Stimulated activated CD8-positive, alpha-beta memory T cell treated with anti-CD3 and anti-CD28 coated beads, Interleukin-7, amount 100 ng/mL, for 24 hours (primary cell): ENCODE measurements around the gene UNC13C.

ENCODE experiments used
- DNase-seq: peaks from one replicate; pipeline ENCODE4 v3.0.0-alpha.2; 2020; ENCODE audit warnings: low read depth

UNC13C gene

DNA sequence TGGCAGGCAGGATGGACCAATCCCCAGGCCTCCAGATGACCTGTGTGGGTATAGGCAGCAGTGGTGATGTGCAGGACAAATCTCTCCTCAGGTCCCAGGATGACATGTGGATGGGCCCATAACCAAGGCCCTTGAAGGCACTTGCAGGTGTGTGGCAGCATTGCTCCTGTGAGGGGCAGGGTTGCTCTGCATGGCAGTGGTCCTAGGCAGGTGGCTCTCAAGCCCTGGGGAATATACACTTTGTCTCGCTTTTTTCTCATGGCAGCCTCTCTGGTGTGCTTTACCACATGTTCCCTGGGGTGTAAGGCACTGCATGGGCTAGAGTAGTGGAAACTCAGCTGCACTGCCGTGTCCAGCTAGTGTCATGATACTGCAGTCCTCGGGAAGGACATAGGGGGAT lies 503.6 kb downstream of the UNC13C start:
- DNase-seq = no peak

GRCh38 chr15:54482251-54482650 lies 504.0 kb downstream of the UNC13C start:
- no peak for DNase-seq

GRCh38 chr15:54500330-54500729 lies 522.1 kb downstream of the UNC13C start:
- DNase-seq = no peak

- no peak for DNase-seq
Measured at GRCh38 chr15:54502416-54503075, 524.3 kb downstream of the UNC13C start.

- DNase-seq = no peak
Measured at GRCh38 chr15:54504695-54505094, 526.5 kb downstream of the UNC13C start.

DNA sequence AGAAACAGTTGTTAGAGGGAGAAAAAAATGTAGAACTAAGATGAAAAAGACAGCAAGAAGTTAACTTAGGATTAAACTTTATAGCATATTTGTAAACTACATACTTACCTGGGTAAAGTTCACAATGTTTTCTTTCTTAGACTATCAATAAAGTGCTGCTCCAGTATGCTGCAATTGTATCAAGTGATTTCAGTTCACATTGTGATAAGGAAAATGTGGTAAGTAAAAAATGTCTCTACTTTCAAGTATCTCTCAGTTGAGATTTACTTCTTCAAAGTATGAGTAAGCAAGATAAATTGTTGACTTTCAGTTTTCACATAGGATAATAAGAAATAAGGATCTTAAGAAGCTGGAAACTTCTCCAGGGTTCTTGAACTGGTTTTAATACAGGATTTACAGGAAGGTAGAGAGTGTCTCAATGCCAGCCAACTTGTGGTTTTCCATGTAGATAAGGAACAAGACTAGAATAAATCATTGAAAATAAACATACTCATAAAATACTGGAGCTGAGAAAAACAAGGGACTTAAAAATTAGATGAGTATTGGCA lies 528.8 kb downstream of the UNC13C start:
- no peak for DNase-seq

GRCh38 chr15:54514601-54515000 lies 536.4 kb downstream of the UNC13C start:
- no peak for DNase-seq

- DNase-seq = no peak
Measured at GRCh38 chr15:54515664-54516582, 537.7 kb downstream of the UNC13C start.

- no peak for DNase-seq
Measured at GRCh38 chr15:54517366-54517765, 539.1 kb downstream of the UNC13C start.

GRCh38 chr15:54518156-54518882 lies 540.1 kb downstream of the UNC13C start:
- no peak for DNase-seq

- DNase-seq = no peak
Measured at GRCh38 chr15:54519577-54519976, 541.3 kb downstream of the UNC13C start.

GRCh38 chr15:54520616-54521015 lies 542.4 kb downstream of the UNC13C start:
- no peak for DNase-seq

GRCh38 chr15:54521206-54521605 lies 543.0 kb downstream of the UNC13C start:
- no peak for DNase-seq

DNA sequence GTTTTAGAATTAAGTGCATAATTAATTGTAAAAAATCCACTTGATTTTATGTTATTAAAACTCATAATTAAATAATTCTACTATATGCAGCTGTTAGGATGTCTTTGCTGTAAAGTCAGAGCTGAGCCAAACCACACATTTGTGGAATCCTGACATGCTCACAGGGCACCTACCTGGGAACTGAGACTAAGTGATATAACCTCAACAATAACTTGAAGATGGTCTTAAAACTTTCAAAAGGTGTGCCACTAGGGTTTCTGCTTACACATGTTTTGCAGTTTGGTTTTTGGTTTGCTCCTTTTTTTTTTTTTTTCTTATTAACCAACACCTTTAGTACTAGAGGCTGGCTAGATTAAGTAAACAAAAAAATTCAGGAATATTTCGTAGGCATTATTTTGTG lies 549.8 kb downstream of the UNC13C start:
- no peak for DNase-seq

- DNase-seq = no peak
Measured at GRCh38 chr15:54540721-54541120, 562.5 kb downstream of the UNC13C start.

GRCh38 chr15:54547491-54547890 lies 569.2 kb downstream of the UNC13C start:
- DNase-seq = no peak

DNA sequence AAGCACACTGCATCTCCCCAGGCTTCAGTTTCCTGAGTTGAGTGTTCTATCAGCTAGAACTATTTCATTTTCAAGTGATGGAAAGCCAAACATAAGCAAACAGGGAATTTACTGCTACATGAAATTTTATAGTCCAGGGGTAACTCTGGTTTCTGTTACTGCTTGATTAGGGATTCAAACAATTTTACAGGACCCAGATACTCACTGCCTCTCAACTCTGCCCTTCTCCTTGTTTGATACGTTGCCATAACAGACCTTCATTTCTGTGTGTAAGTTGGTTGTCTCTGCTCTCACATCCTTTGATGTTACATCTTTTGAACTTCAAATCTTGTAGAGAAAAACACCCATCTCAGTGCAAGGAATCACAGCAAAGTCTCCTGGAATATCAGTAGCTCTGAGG lies 572.7 kb downstream of the UNC13C start:
- DNase-seq = no peak

DNA sequence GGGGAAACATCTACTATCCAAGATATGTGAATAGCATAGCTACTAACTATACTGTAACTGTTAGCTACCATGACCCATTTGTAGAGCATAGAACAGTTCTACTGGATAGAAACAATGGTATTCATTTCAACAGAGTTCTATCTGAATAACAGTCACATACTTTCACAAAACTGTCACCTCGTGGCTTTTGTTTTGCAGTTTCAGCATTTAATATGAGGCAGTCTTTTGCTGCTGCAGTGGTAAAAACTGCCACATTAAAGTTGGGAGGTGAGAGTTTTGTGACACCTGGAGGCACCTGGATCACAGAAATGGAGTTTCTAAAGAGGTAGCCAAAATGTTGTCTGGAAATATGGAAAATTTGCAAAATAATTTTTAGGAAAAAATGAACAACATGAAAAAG lies 578.0 kb downstream of the UNC13C start:
- no peak for DNase-seq

GRCh38 chr15:54559405-54560069 lies 581.3 kb downstream of the UNC13C start:
- no peak for DNase-seq

DNA sequence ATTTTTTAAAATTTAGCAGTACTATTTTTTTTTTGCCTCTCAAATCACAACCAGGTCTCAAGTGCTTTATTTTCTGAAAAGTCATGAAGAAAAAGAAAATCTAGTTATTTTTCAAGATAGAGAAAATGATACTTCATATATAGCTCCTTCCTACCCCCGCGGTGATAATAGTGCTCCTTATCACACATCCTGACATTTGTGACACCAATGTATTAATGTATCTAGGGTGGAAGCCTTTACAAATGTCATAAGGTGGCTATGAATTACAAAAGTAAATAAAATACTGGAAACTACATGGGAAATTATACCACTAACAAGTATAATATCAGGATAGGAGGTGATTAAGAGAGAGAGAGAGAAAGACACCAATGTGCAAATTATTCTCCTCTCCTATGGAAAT lies 582.2 kb downstream of the UNC13C start:
- DNase-seq = no peak

DNA sequence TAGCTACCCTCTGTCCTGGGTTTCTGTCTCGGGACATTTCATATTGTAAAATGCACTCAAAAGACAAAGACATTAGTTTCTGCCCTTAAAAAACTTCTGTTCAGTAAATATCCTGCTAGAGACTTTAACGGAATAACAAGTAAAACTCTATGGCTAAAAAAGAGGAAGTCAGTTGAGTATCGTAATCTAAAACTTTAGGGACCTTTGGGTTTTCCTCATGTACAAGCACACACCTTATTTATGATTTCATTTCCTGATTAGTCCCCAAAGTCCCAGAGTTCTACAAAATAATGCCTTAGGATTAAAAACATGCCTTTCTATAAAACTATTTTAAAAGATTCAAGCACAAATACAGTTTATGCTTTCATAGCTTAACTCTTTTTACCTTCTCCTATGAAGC lies 585.9 kb downstream of the UNC13C start:
- no peak for DNase-seq

- DNase-seq = no peak
Measured at GRCh38 chr15:54566654-54567053, 588.4 kb downstream of the UNC13C start.
